Endothelial cell (in vitro differentiated cells): Measurements from ENCODE around the gene SIRPA. TPM values are rescaled to one million over a fixed set of nuclear protein-coding genes. Genes with fewer than 3 reads are reported as not detected.

ENCODE experiments used
- DNase-seq: peaks from one replicate; pipeline ENCODE4 v3.0.0; 2021; ENCODE audit warnings: low spot score
- H3K27ac Mint-ChIP-seq: one replicate; pipeline ENCODE4 v1.8.0; 2021; ENCODE audit warnings: mixed read lengths, inconsistent platforms; ENCODE audit not compliant: unreplicated experiment
- H3K27me3 Mint-ChIP-seq: one replicate; pipeline ENCODE4 v1.8.0; 2021; ENCODE audit warnings: mild to moderate bottlenecking, moderate library complexity, mixed read lengths, inconsistent platforms; ENCODE audit not compliant: unreplicated experiment
- H3K36me3 Mint-ChIP-seq: one replicate; pipeline ENCODE4 v1.8.0; 2021; ENCODE audit warnings: mild to moderate bottlenecking, low read depth, mixed read lengths, inconsistent platforms; ENCODE audit not compliant: unreplicated experiment
- H3K4me1 Mint-ChIP-seq: one replicate; pipeline ENCODE4 v1.8.0; 2021; ENCODE audit warnings: mild to moderate bottlenecking, mixed read lengths, inconsistent platforms; ENCODE audit not compliant: unreplicated experiment
- H3K4me3 Mint-ChIP-seq: one replicate; pipeline ENCODE4 v1.8.0; 2021; ENCODE audit warnings: mild to moderate bottlenecking, mixed read lengths, inconsistent platforms; ENCODE audit not compliant: unreplicated experiment
- H3K9me3 Mint-ChIP-seq: one replicate; pipeline ENCODE4 v1.8.0; 2021; ENCODE audit warnings: mixed read lengths, inconsistent platforms; ENCODE audit not compliant: unreplicated experiment
- CTCF ChIP-seq: fragments of 200-600 bp; sonication (generic); IDR thresholded peaks from one replicate; pipeline ENCODE4 v1.5.0; 2021; ENCODE audit warnings: antibody characterized with exemption; ENCODE audit not compliant: unreplicated experiment
- total RNA-seq: library from RNA; stranded (reverse); fragmentation: NEBNext Ultra II Directional; extraction: Animal tissue kit (Norgen Biotek cat#: 25700); gene quantifications from one replicate; pipeline ENCODE4 v1.2.1, GENCODE V29; 2021; ENCODE audit not compliant: unreplicated experiment

The SIRPA gene
- total RNA-seq, 1 donor from 2014 or later: 132 TPM

GRCh38 chr20:1848373-1848772 is 46.8 kb upstream of the SIRPA start:
- Mint-ChIP-seq H3K4me3 (no peak overlapping the region), H3K9me3 (peaks cover 11% of the 10 kb centered on the region), H3K4me1 (peaks cover 21% of the 10 kb centered on the region), H3K27ac (no peak overlapping the region), H3K27me3 (peaks cover 16% of the 10 kb centered on the region), H3K36me3 (peaks cover 11% of the 10 kb centered on the region)
- DNase-seq: no peak
- TF ChIP-seq CTCF: no peak

GRCh38 chr20:1851396-1851795 is 43.8 kb upstream of the SIRPA start:
- Mint-ChIP-seq H3K27ac (no peak overlapping the region), H3K9me3 (peaks cover 11% of the 10 kb centered on the region), H3K36me3 (peaks cover 11% of the 10 kb centered on the region), H3K4me1 (peaks cover 27% of the 10 kb centered on the region), H3K27me3 (peaks cover 7% of the 10 kb centered on the region), H3K4me3 (no peak overlapping the region)
- no peak for DNase-seq
- no peak for TF ChIP-seq CTCF

- H3K4me3 Mint-ChIP-seq: no peak overlapping the region
- no peaks in the 10 kb centered on the region for H3K36me3 Mint-ChIP-seq
- no peak for TF ChIP-seq CTCF
- no peak for DNase-seq
- peaks cover 2% of the 10 kb centered on the region for H3K27me3 Mint-ChIP-seq
- H3K9me3 Mint-ChIP-seq: no peaks in the 10 kb centered on the region
- H3K4me1 Mint-ChIP-seq: peaks cover 39% of the 10 kb centered on the region
- H3K27ac Mint-ChIP-seq: no peak overlapping the region
Measured at GRCh38 chr20:1853473-1853872, 41.7 kb upstream of the SIRPA start.

- Mint-ChIP-seq H3K4me3 (no peak overlapping the region), H3K27me3 (peaks cover 2% of the 10 kb centered on the region)
- no peak for TF ChIP-seq CTCF
Measured at GRCh38 chr20:1854246-1854645, 41.0 kb upstream of the SIRPA start.

GRCh38 chr20:1855109-1855508 is 40.1 kb upstream of the SIRPA start:
- peaks cover 3% of the 10 kb centered on the region for H3K27me3 Mint-ChIP-seq
- peaks cover 35% of the 10 kb centered on the region for H3K4me1 Mint-ChIP-seq
- TF ChIP-seq CTCF: no peak
- no peak overlapping the region for H3K27ac Mint-ChIP-seq
- no peaks in the 10 kb centered on the region for H3K36me3 Mint-ChIP-seq
- no peak for DNase-seq
- H3K9me3 Mint-ChIP-seq: no peaks in the 10 kb centered on the region
- H3K4me3 Mint-ChIP-seq: no peak overlapping the region

More at GRCh38 chr20:1854246-1854645, 41.0 kb upstream of the SIRPA start:
- Mint-ChIP-seq H3K27ac (no peak overlapping the region), H3K4me1 (peaks cover 37% of the 10 kb centered on the region), H3K36me3 (no peaks in the 10 kb centered on the region), H3K9me3 (no peaks in the 10 kb centered on the region)
- DNase-seq: no peak
